GM18511 (cell line): Measurements from ENCODE around the gene EMP1.

Experiments
- ATAC-seq: cut with Tn5 transposase; IDR thresholded peaks from one replicate; pipeline ENCODE4 v1.9.1; 2021; ENCODE audit warnings: mild to moderate bottlenecking, moderate library complexity; ENCODE audit not compliant: unreplicated experiment

EMP1 gene

GRCh38 chr12:13196130-13196921, at the start of gene EMP1:
Gene EMP1 (plus strand): TSS chr12:13196726. CDS start chr12:13211511, 14,785 bp downstream.
- peak; percentile 94 for ATAC-seq

- ATAC-seq = no peak
These were observed 48.6 kb upstream of the EMP1 start for GRCh38 chr12:13147688-13148484.

- ATAC-seq = no peak
These were observed 48.1 kb upstream of the EMP1 start for GRCh38 chr12:13148485-13148847.

GRCh38 chr12:13149411-13149810, 47.1 kb upstream of the EMP1 start:
- ATAC-seq = no peak

GRCh38 chr12:13152281-13152680, 44.2 kb upstream of the EMP1 start:
- ATAC-seq = no peak

GRCh38 chr12:13152756-13153155, 43.8 kb upstream of the EMP1 start:
- no peak for ATAC-seq

- no peak for ATAC-seq
These were observed 43.3 kb upstream of the EMP1 start for GRCh38 chr12:13153180-13153579.

GRCh38 chr12:13154027-13154538, 42.4 kb upstream of the EMP1 start:
- ATAC-seq = no peak

- ATAC-seq = no peak
These were observed 41.7 kb upstream of the EMP1 start for GRCh38 chr12:13154831-13155230.

- ATAC-seq = no peak
These were observed 40.2 kb upstream of the EMP1 start for GRCh38 chr12:13156277-13156676.

- ATAC-seq = no peak
These were observed 35.4 kb upstream of the EMP1 start for GRCh38 chr12:13161172-13161571.

GRCh38 chr12:13162904-13163303, 33.6 kb upstream of the EMP1 start:
- no peak for ATAC-seq

- ATAC-seq = no peak
These were observed 32.5 kb upstream of the EMP1 start for GRCh38 chr12:13163868-13164635.

GRCh38 chr12:13164921-13165616, 31.5 kb upstream of the EMP1 start:
- ATAC-seq = peak; percentile 17

GRCh38 chr12:13165617-13166041, 30.9 kb upstream of the EMP1 start:
- peak; percentile 93 for ATAC-seq

GRCh38 chr12:13167226-13167625, 29.3 kb upstream of the EMP1 start:
- ATAC-seq = no peak

GRCh38 chr12:13167906-13168305, 28.6 kb upstream of the EMP1 start:
- no peak for ATAC-seq

GRCh38 chr12:13169272-13169671, 27.3 kb upstream of the EMP1 start:
- no peak for ATAC-seq

GRCh38 chr12:13170892-13171490, 25.5 kb upstream of the EMP1 start:
- no peak for ATAC-seq
